Choroid plexus epithelial cell (primary cell): ENCODE measurements around the gene CD34.

Source experiments
- DNase-seq: peaks from one replicate; pipeline ENCODE4 v3.0.0-alpha.2; 2010; ENCODE audit warnings: low read depth
- H3K4me3 ChIP-seq: 2 replicates; pipeline ENCODE4 v1.5.1; 2011; ENCODE audit warnings: low read depth, mild to moderate bottlenecking, control low read depth, low read length, moderate library complexity
- CTCF ChIP-seq: conservative IDR thresholded peaks from 2 replicates; pipeline ENCODE4 v1.5.1; 2011; ENCODE audit warnings: low read depth, mild to moderate bottlenecking, control low read depth, inconsistent platforms, low read length, moderate library complexity

The CD34 gene

GRCh38 chr1:207902566-207902965 lies 8.4 kb downstream of the CD34 start:
- DNase-seq = no peak
- H3K4me3 ChIP-seq = no peak overlapping the region
- TF ChIP-seq CTCF = no peak

- no peak overlapping the region for H3K4me3 ChIP-seq
- TF ChIP-seq CTCF = no peak
- DNase-seq = no peak
These were observed 9.8 kb downstream of the CD34 start for GRCh38 chr1:207901041-207901653.

GRCh38 chr1:207898836-207899235 lies 12.1 kb downstream of the CD34 start:
- no peak for DNase-seq
- no peak for TF ChIP-seq CTCF
- no peak overlapping the region for H3K4me3 ChIP-seq

GRCh38 chr1:207898260-207898659 lies 12.7 kb downstream of the CD34 start:
- H3K4me3 ChIP-seq = no peak overlapping the region
- no peak for DNase-seq
- TF ChIP-seq CTCF = no peak

GRCh38 chr1:207897188-207897587 lies 13.7 kb downstream of the CD34 start:
- DNase-seq = peak; percentile 34
- peak; percentile 48 for TF ChIP-seq CTCF
- H3K4me3 ChIP-seq = no peak overlapping the region

GRCh38 chr1:207896547-207896946 lies 14.4 kb downstream of the CD34 start:
- no peak for DNase-seq
- no peak overlapping the region for H3K4me3 ChIP-seq
- TF ChIP-seq CTCF = no peak

GRCh38 chr1:207894704-207895103 lies 16.2 kb downstream of the CD34 start:
- TF ChIP-seq CTCF = no peak
- no peak overlapping the region for H3K4me3 ChIP-seq
- no peak for DNase-seq
